Measurements from ENCODE around the gene LTF.

DNA sequence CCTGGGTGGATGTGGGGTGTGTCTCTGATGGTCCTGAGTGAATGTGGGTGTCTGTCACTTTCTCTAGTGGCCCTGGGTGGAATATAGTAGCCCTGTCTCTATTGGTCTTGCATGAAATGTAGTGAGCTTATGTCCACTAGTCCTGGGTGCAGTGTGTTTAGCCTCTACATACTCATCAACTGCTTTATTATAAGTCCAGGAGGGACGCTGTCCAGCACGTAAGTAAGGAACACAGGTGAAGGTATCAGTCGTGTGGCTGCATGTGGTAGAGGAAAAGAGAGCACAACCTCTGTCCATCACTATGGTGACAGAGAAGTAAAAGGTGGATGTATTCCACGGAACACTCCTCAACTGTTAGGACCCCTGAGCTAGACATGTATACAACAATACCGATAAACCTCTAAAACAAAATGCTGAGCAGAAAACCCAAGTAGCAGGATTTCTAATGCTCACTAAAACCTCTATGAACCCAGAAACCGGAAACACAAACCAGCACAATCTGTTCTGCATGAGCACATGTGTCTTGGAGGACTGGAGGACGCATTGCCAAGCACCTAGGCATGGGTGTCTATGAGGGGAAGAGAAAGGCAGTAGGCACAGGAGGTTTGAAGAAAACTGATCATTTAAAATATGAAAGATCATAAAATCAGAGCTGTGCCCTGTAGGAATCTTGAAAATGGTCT lies 11.0 kb downstream of the LTF start:
- no peak for TF ChIP-seq POLR2A (IDR thresholded peaks at IDR 0.05; ENCODE audit: low read depth, low read length)
- TF ChIP-seq TAF1 (IDR thresholded peaks at IDR 0.05; ENCODE audit: low read depth, low read length) = no peak
- TF ChIP-seq POLR2AphosphoS5 (IDR thresholded peaks at IDR 0.05; ENCODE audit: low read depth, low read length) = no peak
- TF ChIP-seq SPI1 (IDR thresholded peaks at IDR 0.05; ENCODE audit: low read depth, low read length) = no peak
- no peak for TF ChIP-seq PAX5 (IDR thresholded peaks at IDR 0.05; ENCODE audit: insufficient read depth, low read length, severe bottlenecking)

Data from GM12891 (cell line).